AG04450 (cell line): Measurements from ENCODE around the gene EIF2AK2. TPM values are rescaled to one million over a fixed set of nuclear protein-coding genes. Genes with fewer than 3 reads are reported as not detected.

Experiments used
- CTCF ChIA-PET: fragments of 300-600, 350-600 bp; formaldehyde crosslinking; extraction: SDS; loops from one replicate; lab custom pipeline; 2022; ENCODE audit warnings: antibody characterized with exemption, inconsistent platforms; lab: Charles Lee
- POLR2A ChIA-PET: fragments of 350-600 bp; formaldehyde crosslinking; extraction: SDS; loops from one replicate; lab custom pipeline; 2021; ENCODE audit warnings: antibody characterized with exemption, inconsistent platforms; lab: Yijun Ruan, JAX
- DNase-seq: peaks from one replicate; pipeline ENCODE4 v3.0.0-alpha.2; 2011; ENCODE audit warnings: low read depth, low spot score
- H3K27ac ChIP-seq: one replicate; pipeline ENCODE4 v1.5.1; 2012; ENCODE audit warnings: low read depth, low read length, control low read depth
- H3K27me3 ChIP-seq: one replicate; pipeline ENCODE4 v1.6.0; 2012; ENCODE audit warnings: low read length; ENCODE audit not compliant: control insufficient read depth, insufficient read depth
- H3K4me3 ChIP-seq: 2 replicates; pipeline ENCODE4 v1.5.1; 2011; ENCODE audit warnings: mild to moderate bottlenecking, low read depth, low read length, control low read depth
- H3K9me3 ChIP-seq: 2 replicates; pipeline ENCODE4 v1.5.1; 2012; ENCODE audit warnings: low read length; ENCODE audit not compliant: control insufficient read depth, insufficient read depth
- CTCF ChIP-seq: IDR thresholded peaks from 2 replicates; pipeline ENCODE4 v1.5.1; 2011; ENCODE audit warnings: low read depth, low read length, control low read depth, inconsistent platforms
- polyA plus RNA-seq: library from polyadenylated mRNA; depleted of rRNA; stranded (reverse); fragments of >200 nt; gene quantifications from 2 replicates; pipeline ENCODE4 v1.2.3, GENCODE V29; 2011

Gene EIF2AK2
- polyA plus RNA-seq, 1 experiment = 36.5 TPM

- ChIA-PET CTCF (no interaction called here), POLR2A (no interaction called here)
- TF ChIP-seq CTCF = no peak
- no peak for DNase-seq
- no peaks in the 10 kb centered on the region for H3K27me3 ChIP-seq
- no peak overlapping the region for H3K4me3 ChIP-seq
- peaks cover 2% of the 10 kb centered on the region; the same call in 1 of the 2 replicates for H3K9me3 ChIP-seq
- H3K27ac ChIP-seq = no peak overlapping the region
These were observed 35.0 kb upstream of the EIF2AK2 start for GRCh38 chr2:37191747-37192146.

- H3K27ac ChIP-seq = no peak overlapping the region
- H3K4me3 ChIP-seq = no peak overlapping the region
- POLR2A ChIA-PET = interaction anchor here (0.7 kb wide), 1 partner anchor 10 kb away, joined by 15 read pairs; no protein-coding TSS in a partner anchor
- DNase-seq = no peak
- TF ChIP-seq CTCF = no peak
- peaks cover 2% of the 10 kb centered on the region; the same call in 1 of the 2 replicates for H3K9me3 ChIP-seq
- no peaks in the 10 kb centered on the region for H3K27me3 ChIP-seq
- CTCF ChIA-PET = no interaction called here
These were observed 34.5 kb upstream of the EIF2AK2 start for GRCh38 chr2:37191253-37191652.

- no peak for TF ChIP-seq CTCF
- Histone ChIP-seq H3K27me3 (no peaks in the 10 kb centered on the region), H3K9me3 (no peaks in the 10 kb centered on the region), H3K27ac (no peak overlapping the region), H3K4me3 (no peak overlapping the region)
- POLR2A ChIA-PET = interaction anchor here (0.7 kb wide), 1 partner anchor 11 kb away, joined by 15 read pairs; no protein-coding TSS in a partner anchor
- DNase-seq = no peak
- CTCF ChIA-PET = no interaction called here
These were observed 33.5 kb upstream of the EIF2AK2 start for GRCh38 chr2:37190290-37190689.

GRCh38 chr2:37189452-37190153 lies 32.8 kb upstream of the EIF2AK2 start:
- POLR2A ChIA-PET = no interaction called here
- CTCF ChIA-PET = interaction anchor here (0.8 to 2.4 kb wide), 2 partner anchors 10 to 21 kb away, joined by 3 to 12 read pairs; no protein-coding TSS in a partner anchor
- H3K9me3 ChIP-seq = no peaks in the 10 kb centered on the region

More at GRCh38 chr2:37189452-37190153, 32.8 kb upstream of the EIF2AK2 start:
- H3K4me3 ChIP-seq = no peak overlapping the region
- TF ChIP-seq CTCF = no peak
- no peak for DNase-seq
- H3K27me3 ChIP-seq = no peaks in the 10 kb centered on the region
- H3K27ac ChIP-seq = no peak overlapping the region
